Measurements from ENCODE around the gene STX2.

STX2 gene

DNA sequence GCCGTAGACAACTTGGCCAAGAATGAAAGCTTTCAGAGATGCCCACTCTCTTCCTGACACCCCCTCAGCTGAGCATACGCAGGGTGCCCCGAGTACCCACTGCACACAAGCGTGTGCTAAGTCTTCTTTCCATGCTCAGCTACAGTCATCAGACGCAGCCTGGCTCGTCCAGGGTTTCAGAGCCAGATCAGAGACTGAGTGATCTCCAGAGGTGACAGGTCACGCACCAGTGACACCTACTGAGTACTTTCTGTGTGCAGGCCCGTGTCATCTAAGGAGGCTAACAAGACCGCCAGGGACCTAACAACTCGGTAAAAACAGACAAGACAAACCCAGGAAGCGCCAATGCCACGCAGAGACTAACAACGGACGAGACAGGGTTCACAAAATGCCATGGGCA is 25.1 kb downstream of the STX2 start:
- no peak for TF ChIP-seq CSRNP3 (CRISPR knock-in tag; IDR thresholded peaks at IDR 0.05)
- no peak for TF ChIP-seq ZFP3 (CRISPR knock-in tag; IDR thresholded peaks at IDR 0.05)
- TF ChIP-seq, protein P1, sequence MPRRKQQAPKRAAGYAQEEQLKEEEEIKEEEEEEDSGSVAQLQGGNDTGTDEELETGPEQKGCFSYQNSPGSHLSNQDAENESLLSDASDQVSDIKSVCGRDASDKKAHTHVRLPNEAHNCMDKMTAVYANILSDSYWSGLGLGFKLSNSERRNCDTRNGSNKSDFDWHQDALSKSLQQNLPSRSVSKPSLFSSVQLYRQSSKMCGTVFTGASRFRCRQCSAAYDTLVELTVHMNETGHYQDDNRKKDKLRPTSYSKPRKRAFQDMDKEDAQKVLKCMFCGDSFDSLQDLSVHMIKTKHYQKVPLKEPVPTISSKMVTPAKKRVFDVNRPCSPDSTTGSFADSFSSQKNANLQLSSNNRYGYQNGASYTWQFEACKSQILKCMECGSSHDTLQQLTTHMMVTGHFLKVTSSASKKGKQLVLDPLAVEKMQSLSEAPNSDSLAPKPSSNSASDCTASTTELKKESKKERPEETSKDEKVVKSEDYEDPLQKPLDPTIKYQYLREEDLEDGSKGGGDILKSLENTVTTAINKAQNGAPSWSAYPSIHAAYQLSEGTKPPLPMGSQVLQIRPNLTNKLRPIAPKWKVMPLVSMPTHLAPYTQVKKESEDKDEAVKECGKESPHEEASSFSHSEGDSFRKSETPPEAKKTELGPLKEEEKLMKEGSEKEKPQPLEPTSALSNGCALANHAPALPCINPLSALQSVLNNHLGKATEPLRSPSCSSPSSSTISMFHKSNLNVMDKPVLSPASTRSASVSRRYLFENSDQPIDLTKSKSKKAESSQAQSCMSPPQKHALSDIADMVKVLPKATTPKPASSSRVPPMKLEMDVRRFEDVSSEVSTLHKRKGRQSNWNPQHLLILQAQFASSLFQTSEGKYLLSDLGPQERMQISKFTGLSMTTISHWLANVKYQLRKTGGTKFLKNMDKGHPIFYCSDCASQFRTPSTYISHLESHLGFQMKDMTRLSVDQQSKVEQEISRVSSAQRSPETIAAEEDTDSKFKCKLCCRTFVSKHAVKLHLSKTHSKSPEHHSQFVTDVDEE (CRISPR knock-in tag; IDR thresholded peaks at IDR 0.05), result no peak
- no peak for TF ChIP-seq ZNF565 (CRISPR knock-in tag; conservative IDR thresholded peaks at IDR 0.05; ENCODE audit: low read depth)
- no peak for TF ChIP-seq ZFP30 (CRISPR knock-in tag; IDR thresholded peaks at IDR 0.05)
- TF ChIP-seq PPARA (CRISPR knock-in tag; IDR thresholded peaks at IDR 0.05; ENCODE audit: borderline replicate concordance), result no peak
- no peak for TF ChIP-seq TOX (CRISPR knock-in tag; IDR thresholded peaks at IDR 0.05; ENCODE audit: borderline replicate concordance)
- TF ChIP-seq POU6F1 (CRISPR knock-in tag; IDR thresholded peaks at IDR 0.05; ENCODE audit: borderline replicate concordance, low read depth), result no peak
- no peak for ATAC-seq

DNA sequence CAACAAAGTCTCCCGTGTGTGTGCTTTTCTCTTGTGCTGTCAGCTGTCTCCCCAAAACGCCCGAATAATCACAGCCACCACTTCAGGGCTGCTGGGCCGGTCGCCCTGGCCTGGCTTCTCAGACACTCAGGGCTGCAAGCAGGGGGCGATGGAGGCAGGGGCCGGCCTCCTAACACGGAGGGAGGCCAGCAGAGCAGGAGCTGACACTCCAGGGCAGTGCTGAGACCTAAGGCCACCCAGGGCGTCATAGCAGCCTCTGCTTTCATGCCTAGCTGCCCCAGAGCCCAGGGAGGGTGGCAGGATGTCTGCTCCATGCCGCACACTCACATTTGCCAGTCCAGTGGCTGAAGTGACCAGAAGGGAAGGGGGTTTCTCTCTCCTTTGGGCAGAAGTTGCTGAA is 25.6 kb downstream of the STX2 start:
- 0 out of 3 replicates have a peak, but pooled peaks have one; percentile 21 for ATAC-seq
- no peak for TF ChIP-seq PPARA (CRISPR knock-in tag; IDR thresholded peaks at IDR 0.05; ENCODE audit: borderline replicate concordance)
- TF ChIP-seq TCF4 (CRISPR knock-in tag; IDR thresholded peaks at IDR 0.05; ENCODE audit: borderline replicate concordance), result no peak
- no peak for TF ChIP-seq ZFP3 (CRISPR knock-in tag; IDR thresholded peaks at IDR 0.05)
- TF ChIP-seq TOX (CRISPR knock-in tag; IDR thresholded peaks at IDR 0.05; ENCODE audit: borderline replicate concordance), result no peak
- TF ChIP-seq, protein P2, sequence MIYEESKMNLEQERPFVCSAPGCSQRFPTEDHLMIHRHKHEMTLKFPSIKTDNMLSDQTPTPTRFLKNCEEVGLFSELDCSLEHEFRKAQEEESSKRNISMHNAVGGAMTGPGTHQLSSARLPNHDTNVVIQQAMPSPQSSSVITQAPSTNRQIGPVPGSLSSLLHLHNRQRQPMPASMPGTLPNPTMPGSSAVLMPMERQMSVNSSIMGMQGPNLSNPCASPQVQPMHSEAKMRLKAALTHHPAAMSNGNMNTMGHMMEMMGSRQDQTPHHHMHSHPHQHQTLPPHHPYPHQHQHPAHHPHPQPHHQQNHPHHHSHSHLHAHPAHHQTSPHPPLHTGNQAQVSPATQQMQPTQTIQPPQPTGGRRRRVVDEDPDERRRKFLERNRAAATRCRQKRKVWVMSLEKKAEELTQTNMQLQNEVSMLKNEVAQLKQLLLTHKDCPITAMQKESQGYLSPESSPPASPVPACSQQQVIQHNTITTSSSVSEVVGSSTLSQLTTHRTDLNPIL (CRISPR knock-in tag; IDR thresholded peaks at IDR 0.05; ENCODE audit: low read depth), result no peak
- TF ChIP-seq SNAI2 (CRISPR knock-in tag; IDR thresholded peaks at IDR 0.05), result no peak
- TF ChIP-seq ZFP30 (CRISPR knock-in tag; IDR thresholded peaks at IDR 0.05), result no peak
- no peak for TF ChIP-seq ZNF70 (CRISPR knock-in tag; IDR thresholded peaks at IDR 0.05)

DNA sequence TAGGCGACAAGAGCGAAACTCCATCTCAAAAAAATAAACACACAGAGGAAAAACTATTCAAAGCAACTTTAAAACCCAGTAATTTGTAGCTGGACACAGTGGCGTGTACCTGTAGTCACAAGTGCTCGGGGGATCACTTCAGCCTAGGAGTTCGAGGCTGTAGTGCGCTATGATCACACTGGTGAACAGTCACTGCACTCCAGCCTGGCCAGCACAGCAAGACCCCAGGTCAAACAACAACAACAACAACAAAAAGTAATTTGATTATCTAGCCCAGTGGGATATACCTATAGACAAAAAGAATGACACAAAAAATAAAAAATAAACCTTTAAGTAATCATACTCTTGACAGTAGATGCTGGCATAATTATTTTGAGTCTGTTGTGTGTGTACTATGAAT is 29.3 kb downstream of the STX2 start:
- no peak for ATAC-seq
- no peak for TF ChIP-seq PPARA (CRISPR knock-in tag; IDR thresholded peaks at IDR 0.05; ENCODE audit: borderline replicate concordance)
- no peak for TF ChIP-seq TCF4 (CRISPR knock-in tag; IDR thresholded peaks at IDR 0.05; ENCODE audit: borderline replicate concordance)
- TF ChIP-seq OSR1 (CRISPR knock-in tag; IDR thresholded peaks at IDR 0.05), result no peak
- no peak for TF ChIP-seq POU6F1 (CRISPR knock-in tag; IDR thresholded peaks at IDR 0.05; ENCODE audit: borderline replicate concordance, low read depth)
- no peak for TF ChIP-seq TOX (CRISPR knock-in tag; IDR thresholded peaks at IDR 0.05; ENCODE audit: borderline replicate concordance)

DNA sequence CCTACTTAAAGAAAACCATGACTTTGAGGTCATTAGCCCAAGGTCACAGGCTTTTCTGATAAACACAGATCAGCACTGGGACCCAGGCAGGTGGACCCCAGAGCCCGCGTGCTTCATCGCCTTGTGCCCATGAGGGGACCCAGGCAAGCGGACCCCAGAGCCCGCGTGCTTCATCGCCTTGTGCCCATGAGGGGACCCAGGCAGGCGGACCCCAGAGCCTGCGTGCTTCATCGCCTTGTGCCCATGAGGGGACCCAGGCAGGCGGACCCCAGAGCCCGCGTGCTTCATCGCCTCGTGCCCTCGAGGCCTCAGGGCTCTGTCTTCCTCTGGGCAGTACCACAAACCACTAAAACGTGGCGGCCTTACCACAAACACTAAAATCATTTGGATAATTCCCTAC is 31.7 kb downstream of the STX2 start:
- TF ChIP-seq, protein P2 (CRISPR knock-in tag; IDR thresholded peaks at IDR 0.05; ENCODE audit: low read depth), result no peak
- TF ChIP-seq ZC3H10 (CRISPR knock-in tag; IDR thresholded peaks at IDR 0.05), result no peak
- ATAC-seq, result no peak

All from SK-N-SH treated with all-trans-retinoic acid at 6 μM for 48 hours (cell line).